ENCODE data around the gene FES. TPM values are rescaled to one million over a fixed set of nuclear protein-coding genes. Genes with fewer than 3 reads are reported as not detected.
"Not testable (repeated sequence)": the region's sequence is repeated elsewhere in the genome, so short reads cannot be mapped to it uniquely, and the experiment has no call there.

FES gene
- total and polyA plus RNA-seq, 2 donors from 2014 or later: 9.3 to 33.5 TPM

DNA sequence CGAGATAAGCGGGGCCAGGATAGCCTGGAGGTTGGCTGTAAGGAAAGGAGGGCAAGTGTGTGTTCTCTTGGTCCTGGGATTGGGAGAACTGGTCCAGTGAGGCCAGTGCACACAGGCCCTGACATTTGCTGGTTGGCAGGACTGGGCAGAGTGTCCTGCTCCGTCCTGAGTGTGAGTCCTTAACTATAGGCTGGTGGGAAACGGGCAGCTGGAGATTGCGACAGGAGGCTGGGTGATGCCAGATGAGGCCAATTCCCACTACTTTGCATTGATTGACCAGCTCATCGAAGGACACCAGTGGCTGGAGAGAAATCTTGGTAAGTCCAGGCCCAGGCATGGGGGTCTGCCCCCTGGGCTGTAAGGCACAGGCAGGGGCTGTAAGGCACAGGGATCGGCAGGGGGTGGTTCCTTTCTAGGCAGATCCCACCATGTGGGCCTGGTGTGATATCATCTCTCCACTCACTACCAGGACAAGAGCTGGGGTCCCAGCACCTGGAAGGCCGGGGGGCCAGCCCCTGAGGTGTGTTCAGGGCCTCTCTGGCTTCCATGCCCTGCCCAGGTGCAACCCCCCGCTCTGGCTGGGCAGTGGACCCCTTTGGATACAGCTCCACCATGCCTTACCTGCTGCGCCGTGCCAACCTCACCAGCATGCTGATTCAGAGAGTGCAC lies 22.0 kb downstream of the FES start:
- H3K4me3 ChIP-seq (ENCODE audit: low read length in 3 of 3): no peak overlapping the region
- H3K9me3 ChIP-seq (ENCODE audit: control insufficient read depth in 2 of 3, insufficient read depth in 1 of 3, low read length in 3 of 3): no peaks in the 10 kb centered on the region
- peaks cover 0 to 13% (median 13%) of the 10 kb centered on the region in 3 donors for H3K4me1 ChIP-seq (ENCODE audit: control insufficient read depth in 2 of 3, insufficient read depth in 2 of 3, low read depth in 1 of 3, low read length in 3 of 3)
- intact Hi-C loops (cut with DNase I): no loop called here
- DNase-seq (peak in 1 of 5 donors; percentile 61), FAIRE-seq (no peak)
- H3K36me3 ChIP-seq (ENCODE audit: control insufficient read depth in 2 of 3, insufficient read depth in 3 of 3, low read length in 3 of 3): peaks cover 0 to 50% (median 44%) of the 10 kb centered on the region in 3 donors
- no peaks in the 10 kb centered on the region for H3K27me3 ChIP-seq (ENCODE audit: control insufficient read depth, insufficient read depth, low read length)
- no peak overlapping the region for H3K9ac ChIP-seq (ENCODE audit: low read length in 3 of 3)
- H3K27ac ChIP-seq (ENCODE audit: low read depth in 2 of 2, low read length in 2 of 2): no peak overlapping the region
- TF ChIP-seq, protein P1, sequence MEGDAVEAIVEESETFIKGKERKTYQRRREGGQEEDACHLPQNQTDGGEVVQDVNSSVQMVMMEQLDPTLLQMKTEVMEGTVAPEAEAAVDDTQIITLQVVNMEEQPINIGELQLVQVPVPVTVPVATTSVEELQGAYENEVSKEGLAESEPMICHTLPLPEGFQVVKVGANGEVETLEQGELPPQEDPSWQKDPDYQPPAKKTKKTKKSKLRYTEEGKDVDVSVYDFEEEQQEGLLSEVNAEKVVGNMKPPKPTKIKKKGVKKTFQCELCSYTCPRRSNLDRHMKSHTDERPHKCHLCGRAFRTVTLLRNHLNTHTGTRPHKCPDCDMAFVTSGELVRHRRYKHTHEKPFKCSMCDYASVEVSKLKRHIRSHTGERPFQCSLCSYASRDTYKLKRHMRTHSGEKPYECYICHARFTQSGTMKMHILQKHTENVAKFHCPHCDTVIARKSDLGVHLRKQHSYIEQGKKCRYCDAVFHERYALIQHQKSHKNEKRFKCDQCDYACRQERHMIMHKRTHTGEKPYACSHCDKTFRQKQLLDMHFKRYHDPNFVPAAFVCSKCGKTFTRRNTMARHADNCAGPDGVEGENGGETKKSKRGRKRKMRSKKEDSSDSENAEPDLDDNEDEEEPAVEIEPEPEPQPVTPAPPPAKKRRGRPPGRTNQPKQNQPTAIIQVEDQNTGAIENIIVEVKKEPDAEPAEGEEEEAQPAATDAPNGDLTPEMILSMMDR (IDR thresholded peaks at IDR 0.05; ENCODE audit: borderline replicate concordance, extremely low read depth, insufficient read depth): no peak

DNA sequence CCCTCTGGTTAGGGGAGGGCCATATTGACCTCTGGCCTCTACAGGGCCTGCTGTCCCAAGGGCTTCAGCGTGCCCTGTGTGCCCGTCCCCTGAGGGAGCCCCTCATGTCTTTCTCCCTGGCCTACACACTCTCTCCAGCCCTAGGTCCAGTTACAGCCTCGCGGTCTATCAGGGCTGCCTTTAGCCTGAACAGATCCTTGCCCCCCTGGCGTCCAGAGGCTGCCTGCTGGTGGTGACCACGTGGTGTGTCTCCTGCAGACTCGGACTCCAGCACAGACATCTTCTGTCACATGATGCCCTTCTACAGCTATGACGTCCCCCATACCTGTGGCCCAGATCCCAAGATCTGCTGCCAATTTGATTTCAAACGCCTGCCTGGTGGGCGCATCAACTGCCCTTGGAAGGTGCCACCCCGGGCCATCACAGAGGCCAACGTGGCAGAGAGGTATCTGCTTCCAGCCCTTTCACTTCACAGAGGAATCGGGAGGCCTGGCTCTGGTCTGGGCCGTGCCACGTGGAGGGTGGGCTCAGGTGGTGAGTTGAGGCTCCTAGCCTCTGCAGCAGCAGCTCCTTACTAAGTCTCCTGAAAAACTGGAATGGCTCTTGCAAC lies 22.9 kb downstream of the FES start:
- TF ChIP-seq, protein P1 (IDR thresholded peaks at IDR 0.05; ENCODE audit: borderline replicate concordance, extremely low read depth, insufficient read depth): no peak
- DNase-seq (peak in 1 of 5 donors; percentile 49), FAIRE-seq (no peak)
- Histone ChIP-seq H3K9ac (ENCODE audit: low read length in 3 of 3) (no peak overlapping the region), H3K9me3 (ENCODE audit: control insufficient read depth in 2 of 3, insufficient read depth in 1 of 3, low read length in 3 of 3) (no peaks in the 10 kb centered on the region), H3K27me3 (ENCODE audit: control insufficient read depth, insufficient read depth, low read length) (no peaks in the 10 kb centered on the region), H3K4me1 (ENCODE audit: control insufficient read depth in 2 of 3, insufficient read depth in 2 of 3, low read depth in 1 of 3, low read length in 3 of 3) (peaks cover 0 to 8% (median 6%) of the 10 kb centered on the region in 3 donors), H3K4me3 (ENCODE audit: low read length in 3 of 3) (no peak overlapping the region), H3K27ac (ENCODE audit: low read depth in 2 of 2, low read length in 2 of 2) (no peak overlapping the region), H3K36me3 (ENCODE audit: control insufficient read depth in 2 of 3, insufficient read depth in 3 of 3, low read length in 3 of 3) (peaks cover 0 to 57% (median 48%) of the 10 kb centered on the region in 3 donors)
- intact Hi-C loops (cut with DNase I): no loop called here

DNA sequence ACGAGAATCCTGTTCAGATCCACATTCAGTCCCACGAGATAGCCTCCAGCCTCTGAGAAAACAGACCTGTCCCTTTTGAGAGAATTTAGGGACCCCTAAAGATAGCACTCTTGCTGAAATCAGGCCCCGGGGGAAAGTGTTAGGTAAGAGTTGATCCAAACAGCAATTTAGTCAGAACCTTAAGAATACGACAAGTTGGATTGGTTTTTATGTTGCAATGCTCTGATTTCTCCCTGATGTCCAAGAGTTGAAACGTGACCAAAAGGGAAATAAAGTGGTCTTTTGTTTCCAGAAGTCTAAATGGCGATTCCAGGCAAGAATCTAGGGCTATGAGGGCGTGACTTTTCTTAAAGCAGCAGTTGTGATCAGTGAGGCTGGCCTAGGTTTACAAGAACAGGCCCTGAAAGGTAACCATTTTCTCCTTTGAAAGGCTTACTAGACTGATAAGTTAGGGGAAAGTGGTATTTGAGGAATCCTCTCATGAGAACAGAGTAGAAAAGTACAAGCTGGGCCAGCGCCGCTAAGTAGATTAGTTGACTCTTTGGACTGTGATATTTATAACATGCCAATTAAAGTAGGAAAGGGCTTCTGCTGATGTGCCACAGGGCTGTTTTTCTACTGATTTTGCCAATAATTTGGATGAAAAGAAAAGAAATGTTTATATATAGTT lies 23.7 kb downstream of the FES start:
- Histone ChIP-seq H3K27ac (ENCODE audit: low read depth in 2 of 2, low read length in 2 of 2) (no peak overlapping the region), H3K36me3 (ENCODE audit: control insufficient read depth in 2 of 3, insufficient read depth in 3 of 3, low read length in 3 of 3) (peaks cover 0 to 65% (median 55%) of the 10 kb centered on the region in 3 donors), H3K27me3 (ENCODE audit: control insufficient read depth, insufficient read depth, low read length) (no peaks in the 10 kb centered on the region), H3K9me3 (ENCODE audit: control insufficient read depth in 2 of 3, insufficient read depth in 1 of 3, low read length in 3 of 3) (no peaks in the 10 kb centered on the region), H3K4me3 (ENCODE audit: low read length in 3 of 3) (no peak overlapping the region), H3K9ac (ENCODE audit: low read length in 3 of 3) (no peak overlapping the region), H3K4me1 (ENCODE audit: control insufficient read depth in 2 of 3, insufficient read depth in 2 of 3, low read depth in 1 of 3, low read length in 3 of 3) (peaks cover 0 to 8% (median 6%) of the 10 kb centered on the region in 3 donors)
- FAIRE-seq: no peak
- peak in 1 of 5 donors; percentile 2 for DNase-seq
- TF ChIP-seq, protein P1 (IDR thresholded peaks at IDR 0.05; ENCODE audit: borderline replicate concordance, extremely low read depth, insufficient read depth): no peak
- intact Hi-C loops (cut with DNase I): no loop called here

DNA sequence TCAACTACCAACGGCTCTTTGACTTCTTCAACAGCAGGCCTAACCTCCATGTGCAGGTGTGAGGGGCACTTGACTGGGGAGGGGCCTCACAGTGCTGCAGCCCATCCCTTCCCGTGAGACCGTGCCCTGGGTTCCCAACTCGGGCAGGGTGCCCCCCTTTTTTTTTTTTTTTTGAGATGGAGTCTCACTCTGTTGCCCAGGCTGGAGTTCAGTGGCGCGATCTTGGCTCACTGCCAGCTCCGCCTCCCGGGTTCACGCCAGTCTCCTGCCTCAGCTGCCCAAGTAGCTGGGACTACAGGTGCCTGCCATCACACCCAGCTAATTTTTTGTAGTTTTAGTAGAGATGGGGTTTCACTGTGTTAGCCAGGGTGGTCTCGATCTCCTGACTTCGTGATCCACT lies 25.1 kb downstream of the FES start:
- FAIRE-seq; H3K9me3 ChIP-seq (ENCODE audit: control insufficient read depth in 2 of 3, insufficient read depth in 1 of 3, low read length in 3 of 3); intact Hi-C loops (cut with DNase I); H3K9ac ChIP-seq (ENCODE audit: low read length in 3 of 3); H3K4me3 ChIP-seq (ENCODE audit: low read length in 3 of 3); H3K27me3 ChIP-seq (ENCODE audit: control insufficient read depth, insufficient read depth, low read length); H3K27ac ChIP-seq (ENCODE audit: low read depth in 2 of 2, low read length in 2 of 2); H3K4me1 ChIP-seq (ENCODE audit: control insufficient read depth in 2 of 3, insufficient read depth in 2 of 3, low read depth in 1 of 3, low read length in 3 of 3): not testable (repeated sequence)
- peak in 1 of 5 donors; percentile 52 for DNase-seq
- peaks cover 0 to 71% (median 62%) of the 10 kb centered on the region in 3 donors for H3K36me3 ChIP-seq (ENCODE audit: control insufficient read depth in 2 of 3, insufficient read depth in 3 of 3, low read length in 3 of 3)

All from kidney (tissue), 14 donors.